CD4-positive, alpha-beta T cell treated with Interleukin-15 for 1 hour (primary cell): ENCODE data around the gene WDR33.
"Not testable (repeated sequence)": the region's sequence is repeated elsewhere in the genome, so short reads cannot be mapped to it uniquely, and the experiment has no call there.

Experiments used
- DNase-seq: peaks from one replicate; pipeline ENCODE4 v3.0.0-alpha.2; 2020

The WDR33 gene

GRCh38 chr2:127807678-127808353 lies 3.2 kb downstream of the WDR33 start:
- DNase-seq: no peak

DNA sequence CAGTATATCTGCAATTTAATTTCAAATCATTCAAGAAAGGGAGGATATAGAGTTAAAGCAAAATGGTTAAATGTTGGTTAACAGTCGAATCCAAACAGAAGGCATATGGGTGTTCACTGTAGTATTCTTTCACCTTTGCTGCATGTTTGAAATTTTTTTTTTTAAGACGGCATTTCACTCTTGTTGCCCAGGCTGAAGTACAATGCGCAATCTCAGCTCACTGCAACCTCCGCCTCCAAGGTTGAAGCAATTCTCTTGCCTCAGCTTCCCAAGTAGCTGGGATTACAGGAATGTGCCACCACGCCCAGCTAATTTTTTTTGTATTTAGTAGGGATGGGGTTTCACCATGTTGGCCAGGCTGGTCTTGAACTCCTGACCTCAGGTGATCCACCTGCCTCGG lies 4.1 kb downstream of the WDR33 start:
- DNase-seq: not testable (repeated sequence)

DNA sequence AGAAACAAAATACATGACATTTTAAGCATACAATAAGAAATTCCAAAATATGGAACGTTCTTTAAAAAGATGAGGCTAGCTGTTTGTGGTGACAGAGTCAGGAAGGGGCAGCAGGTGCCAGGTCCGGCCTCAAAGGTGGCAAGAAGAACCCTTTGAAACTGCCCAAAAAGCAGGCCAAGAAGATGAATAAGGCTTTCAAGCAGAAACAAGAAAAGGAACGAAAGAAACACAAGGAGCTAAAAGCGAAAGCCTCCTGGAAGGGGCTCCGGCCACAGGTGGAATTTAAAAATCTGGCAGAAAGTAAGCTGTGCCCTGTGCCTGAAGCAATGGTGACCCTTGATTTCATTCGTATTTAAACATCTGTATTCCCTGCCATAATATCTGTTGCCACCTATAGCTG lies 5.5 kb downstream of the WDR33 start:
- DNase-seq: no peak

DNA sequence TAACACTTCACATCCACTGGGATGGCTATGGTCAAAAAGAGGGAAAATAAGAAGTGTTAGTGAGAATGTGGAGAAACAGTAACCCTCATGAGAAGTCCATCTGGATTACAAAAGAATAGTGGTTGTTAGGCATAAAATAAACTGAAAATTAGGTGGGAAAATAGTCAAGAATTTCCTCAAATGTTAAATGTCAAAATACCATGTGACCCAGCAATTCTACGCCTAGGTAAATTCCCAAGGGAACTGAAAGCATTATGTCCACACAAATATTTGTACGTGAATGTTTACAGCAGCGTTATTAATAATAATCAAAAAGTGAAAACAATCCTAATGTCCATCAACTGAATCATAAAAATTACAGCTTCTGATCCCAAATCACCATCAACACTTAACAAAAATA lies 11.0 kb downstream of the WDR33 start:
- DNase-seq: no peak

DNA sequence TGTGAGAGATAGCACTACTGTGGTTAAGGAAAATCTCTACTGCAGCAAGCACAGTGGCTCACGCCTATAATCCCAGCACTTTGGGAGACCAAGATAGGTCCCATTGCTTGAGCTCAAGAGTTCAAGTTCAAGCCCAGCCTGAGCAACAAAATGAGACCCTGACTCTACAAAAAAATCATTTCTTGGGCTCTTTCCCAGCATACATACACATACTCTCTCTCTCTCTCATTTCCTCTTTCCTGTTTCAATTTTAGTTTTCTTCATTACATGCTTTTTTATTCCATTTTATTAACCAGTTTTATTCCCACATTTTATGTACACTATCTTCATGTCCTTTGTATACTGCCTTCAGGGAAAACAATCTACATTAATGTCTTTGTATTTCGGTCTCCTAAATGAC lies 14.6 kb downstream of the WDR33 start:
- DNase-seq: no peak

- not testable (repeated sequence) for DNase-seq
These were observed 16.1 kb downstream of the WDR33 start for GRCh38 chr2:127794901-127795300.

GRCh38 chr2:127792805-127793204 lies 18.2 kb downstream of the WDR33 start:
- DNase-seq: no peak

DNA sequence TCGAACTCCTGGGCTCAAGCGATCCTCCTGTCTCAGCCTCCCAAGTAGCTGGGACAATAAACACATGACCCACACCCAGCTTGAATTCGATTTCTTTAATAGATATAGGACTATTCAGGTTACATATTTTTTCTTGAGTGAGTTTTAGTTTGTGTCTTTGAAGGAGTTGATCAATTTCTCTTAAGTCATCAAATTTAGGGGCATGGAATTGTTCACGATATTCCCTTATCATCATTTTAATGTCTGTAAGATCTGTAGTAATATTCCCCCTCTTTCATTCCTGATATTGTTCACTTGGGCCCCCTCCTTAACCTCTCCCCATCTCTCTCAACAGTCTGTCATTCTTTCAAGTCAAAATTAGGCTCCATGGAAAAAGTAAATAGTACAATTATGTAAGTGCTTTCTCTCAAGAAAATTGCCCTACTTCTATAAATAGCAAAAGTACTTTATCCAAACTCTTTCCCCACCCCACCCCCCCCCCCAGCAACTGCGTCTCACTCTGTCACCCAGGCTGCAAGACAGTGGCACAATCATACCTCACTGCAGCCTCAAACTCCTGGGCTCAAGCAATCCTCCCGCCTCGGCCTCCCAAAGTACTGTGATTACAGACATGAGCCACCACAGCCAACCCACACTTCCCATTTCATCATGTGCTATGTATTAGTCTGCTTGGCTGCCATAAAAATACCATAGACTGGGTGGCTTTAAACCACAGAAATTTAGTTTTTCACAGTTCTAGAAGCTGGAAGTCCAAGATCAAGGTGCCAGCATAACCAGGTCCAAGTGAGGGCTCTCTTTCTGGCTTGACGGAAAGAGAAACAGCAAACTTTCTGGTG lies 20.1 kb downstream of the WDR33 start:
- no peak for DNase-seq

DNA sequence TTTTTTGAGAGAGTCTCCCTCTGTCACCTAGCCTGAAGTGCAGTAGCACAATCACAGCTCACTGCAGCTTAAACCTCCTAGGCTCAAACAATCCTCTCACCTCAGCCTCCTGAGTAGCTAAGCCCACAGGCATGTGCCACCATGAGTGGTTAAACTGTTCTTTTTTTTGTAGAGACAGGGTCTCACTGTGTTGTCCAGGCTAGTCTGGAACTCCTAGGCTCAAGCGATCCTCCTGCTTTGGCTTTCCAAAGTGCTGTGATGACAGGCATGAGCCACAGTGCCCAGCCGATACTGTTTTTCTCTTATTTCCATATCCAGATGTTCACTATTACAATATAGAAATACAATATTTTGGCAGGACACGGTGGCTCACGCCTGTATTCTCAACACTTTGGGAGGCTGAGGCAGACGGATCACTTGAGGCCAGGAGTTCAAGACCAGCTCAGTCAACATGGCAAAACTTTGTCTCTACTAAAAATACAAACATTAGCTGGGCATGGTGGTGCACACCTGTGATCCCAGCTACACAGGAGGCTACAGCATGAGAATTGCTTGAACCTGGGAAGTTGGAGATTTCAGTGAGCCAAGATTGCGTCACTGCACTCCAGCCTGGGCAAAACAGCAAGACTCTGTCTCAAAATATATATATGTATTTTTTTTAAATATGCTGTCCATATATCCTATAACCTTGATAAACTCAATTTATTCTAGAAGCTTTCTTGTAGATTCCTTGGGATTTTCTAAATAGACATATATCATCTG lies 24.7 kb downstream of the WDR33 start:
- DNase-seq: no peak

- DNase-seq: no peak
These were observed 25.9 kb downstream of the WDR33 start for GRCh38 chr2:127784965-127785518.

DNA sequence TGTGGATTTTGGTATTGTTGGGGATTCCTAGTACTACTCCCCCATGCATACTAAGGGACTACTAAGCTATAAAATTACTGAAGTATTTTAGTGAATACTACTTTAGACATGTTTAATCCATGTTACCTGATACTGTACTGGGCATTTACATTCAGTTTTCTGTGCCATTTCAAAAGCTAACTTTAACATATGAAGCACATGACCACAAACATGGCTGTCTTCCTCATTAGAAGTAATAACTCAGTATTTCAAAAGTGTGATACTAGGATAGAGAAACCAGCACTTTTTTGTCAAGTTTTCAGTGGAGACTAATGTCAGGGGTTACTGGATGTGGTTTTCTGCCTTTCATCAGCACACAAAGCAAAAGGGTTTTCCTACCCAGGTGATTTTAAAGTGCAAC lies 27.9 kb downstream of the WDR33 start:
- no peak for DNase-seq

GRCh38 chr2:127778850-127779249 lies 32.1 kb downstream of the WDR33 start:
- DNase-seq: no peak

- DNase-seq: no peak
These were observed 32.5 kb downstream of the WDR33 start for GRCh38 chr2:127778447-127778846.

DNA sequence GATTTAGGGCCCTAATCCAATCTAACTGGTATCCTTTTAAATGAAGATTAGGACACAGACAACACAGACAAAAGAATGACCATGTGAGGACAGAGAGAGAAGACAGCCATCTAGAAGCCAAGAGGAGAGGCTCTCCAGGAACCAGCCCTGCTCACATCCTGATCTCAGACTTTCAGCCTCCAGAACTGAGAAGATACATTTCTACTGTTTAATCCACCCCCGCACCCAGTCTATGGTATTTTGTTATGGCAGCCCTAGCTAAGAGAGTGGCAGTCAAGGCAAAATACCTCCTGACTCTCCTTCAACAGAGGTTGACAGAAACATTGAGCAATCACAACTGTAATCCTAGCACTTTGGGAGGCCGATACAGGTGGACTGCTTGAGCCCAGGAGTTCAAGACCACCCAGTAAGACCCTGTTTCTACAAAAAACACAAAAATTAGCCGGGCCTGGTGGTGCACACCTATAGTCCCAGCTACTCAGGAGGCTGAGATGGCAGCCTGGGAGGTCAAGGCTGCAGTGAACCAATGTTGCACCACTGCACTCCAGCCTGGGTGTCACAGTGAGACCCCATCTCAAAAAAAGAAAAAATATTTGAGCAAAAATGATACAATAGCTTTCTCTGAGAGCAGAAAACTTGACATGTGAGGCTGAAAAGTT lies 34.7 kb downstream of the WDR33 start:
- no peak for DNase-seq

DNA sequence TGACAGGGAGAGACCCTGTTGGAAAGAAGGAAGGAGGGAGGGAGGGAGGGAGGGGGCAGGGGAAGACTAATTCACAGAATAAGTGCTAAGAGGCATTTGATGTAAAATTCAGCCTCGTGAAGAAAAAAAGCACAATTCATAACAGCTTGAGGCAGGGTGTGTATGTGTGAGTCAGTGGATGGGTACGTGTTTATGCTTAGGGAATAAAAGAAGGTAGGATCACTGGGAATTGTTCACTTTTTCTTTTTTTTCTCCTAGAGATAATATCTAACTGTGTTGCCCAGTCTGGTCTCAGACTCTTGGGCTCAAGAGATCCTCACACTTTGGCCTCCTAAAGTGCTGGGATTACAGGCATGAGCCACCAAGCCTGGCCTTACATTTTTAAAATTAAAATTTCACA lies 39.2 kb downstream of the WDR33 start:
- DNase-seq: no peak

- DNase-seq: no peak
These were observed 39.8 kb downstream of the WDR33 start for GRCh38 chr2:127770973-127771735.

GRCh38 chr2:127770534-127770933 lies 40.4 kb downstream of the WDR33 start:
- not testable (repeated sequence) for DNase-seq

DNA sequence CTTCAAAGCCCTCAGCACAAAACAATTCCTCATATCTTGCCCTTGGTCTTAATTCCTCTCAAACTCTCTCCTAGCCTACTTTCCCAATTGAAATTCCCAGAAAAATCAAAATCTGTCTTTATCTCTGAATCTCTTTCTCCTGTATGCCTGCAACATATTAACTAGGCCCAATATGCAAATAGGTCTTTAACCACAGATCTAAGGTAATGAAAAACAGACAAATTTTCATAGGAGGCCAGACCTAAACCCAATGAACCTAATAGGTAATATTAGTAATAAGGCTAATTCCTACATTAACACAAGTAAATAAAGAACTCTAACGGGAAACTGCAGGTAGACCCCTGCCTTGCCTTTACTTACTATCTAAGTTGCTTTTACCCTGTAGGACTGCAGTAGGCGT lies 41.4 kb downstream of the WDR33 start:
- no peak for DNase-seq

- no peak for DNase-seq
These were observed 42.0 kb downstream of the WDR33 start for GRCh38 chr2:127768775-127769479.

GRCh38 chr2:127763776-127764175 lies 47.2 kb downstream of the WDR33 start:
- DNase-seq: no peak

DNA sequence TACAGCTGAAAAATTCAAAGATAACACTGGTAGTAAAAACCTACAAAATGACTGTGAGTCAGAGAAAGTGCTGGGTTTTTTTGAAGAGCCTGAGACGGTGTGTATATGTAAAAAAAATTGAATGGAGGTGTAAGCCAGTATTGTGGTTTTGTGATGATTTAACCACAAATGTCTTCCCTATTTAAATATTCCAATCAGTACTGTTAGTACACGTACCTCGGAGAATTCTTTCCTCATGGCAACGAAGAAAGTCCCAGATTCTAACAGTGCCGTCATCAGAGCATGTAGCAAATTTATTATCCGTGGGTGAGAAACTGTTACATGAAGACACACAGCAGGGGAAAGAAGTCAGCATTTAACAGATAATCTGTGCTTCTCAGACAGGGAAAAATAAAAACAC lies 48.1 kb downstream of the WDR33 start:
- no peak for DNase-seq
